Liver (tissue), 9 donors: ENCODE results near the gene TMTC2. TPM values are rescaled to one million over a fixed set of nuclear protein-coding genes. Genes with fewer than 3 reads are reported as not detected.

ENCODE experiments used
- DNase-seq: peaks from one replicate; pipeline ENCODE4 v3.0.0-alpha.2; 2017; ENCODE audit warnings: low spot score
- H3K27ac ChIP-seq, 2 donors: one replicate each; pipeline ENCODE4 v1.7.0; 2013; ENCODE audit warnings: inconsistent platforms in 2 of 2, low read length in 2 of 2, control low read depth in 1 of 2, low read depth in 1 of 2, mild to moderate bottlenecking in 1 of 2
- H3K27me3 ChIP-seq, 4 donors: one replicate each; pipeline versions ENCODE4 v1.6.1 to v1.7.0; 2013; ENCODE audit warnings: low read length in 3 of 4, inconsistent platforms in 1 of 4, mild to moderate bottlenecking in 1 of 4, moderate library complexity in 1 of 4; ENCODE audit not compliant: control insufficient read depth in 4 of 4, insufficient read depth in 4 of 4
- H3K36me3 ChIP-seq, 4 donors: one replicate each; pipeline versions ENCODE4 v1.6.1 to v1.7.0; 2013; ENCODE audit warnings: low read length in 3 of 4, mild to moderate bottlenecking in 3 of 4, low read depth in 1 of 4, moderate library complexity in 1 of 4; ENCODE audit not compliant: control insufficient read depth in 4 of 4, insufficient read depth in 3 of 4
- H3K4me1 ChIP-seq, 4 donors: one replicate each; pipeline versions ENCODE4 v1.6.1 to v1.7.0; 2013; ENCODE audit warnings: low read length in 3 of 4, mild to moderate bottlenecking in 3 of 4, moderate library complexity in 1 of 4; ENCODE audit not compliant: control insufficient read depth in 4 of 4, insufficient read depth in 4 of 4
- H3K4me3 ChIP-seq, 3 donors: one replicate each; pipeline versions ENCODE4 v1.6.1 to v1.7.0; 2013; ENCODE audit warnings: low read length in 3 of 3, control low read depth in 1 of 3, low read depth in 1 of 3, mild to moderate bottlenecking in 1 of 3
- H3K9ac ChIP-seq, 2 donors: one replicate each; pipeline ENCODE4 v1.7.0; 2013; ENCODE audit warnings: low read length in 2 of 2, mild to moderate bottlenecking in 2 of 2, moderate library complexity in 2 of 2, control low read depth in 1 of 2, low read depth in 1 of 2
- H3K9me3 ChIP-seq, 4 donors: one replicate each; pipeline versions ENCODE4 v1.6.1 to v1.7.0; 2013; ENCODE audit warnings: low read length in 3 of 4; ENCODE audit not compliant: control insufficient read depth in 4 of 4
- FOXA1 ChIP-seq: IDR thresholded peaks from 2 replicates; pipeline ENCODE4 v1.6.1; 2016; ENCODE audit warnings: antibody characterized with exemption
- FOXA2 ChIP-seq: IDR thresholded peaks from 2 replicates; pipeline ENCODE4 v1.6.1; 2016; ENCODE audit warnings: antibody characterized with exemption
- GABPA ChIP-seq, 2 donors: IDR thresholded peaks in 1 of 2; conservative IDR thresholded peaks in 1 of 2; 2 replicates each; pipeline ENCODE4 v1.6.1; 2016; ENCODE audit warnings: antibody characterized with exemption in 2 of 2, mild to moderate bottlenecking in 1 of 2, moderate library complexity in 1 of 2
- HNF4A ChIP-seq, 2 donors: conservative IDR thresholded peaks; 2 replicates each; pipeline ENCODE4 v1.6.1; 2016; ENCODE audit warnings: antibody characterized with exemption in 2 of 2, mild to moderate bottlenecking in 2 of 2
- HNF4G ChIP-seq: IDR thresholded peaks from 2 replicates; pipeline ENCODE4 v1.6.1; 2016; ENCODE audit warnings: antibody characterized with exemption
- JUND ChIP-seq, 2 donors: IDR thresholded peaks; 2 replicates each; pipeline ENCODE4 v1.6.1; 2016; ENCODE audit warnings: antibody characterized with exemption in 2 of 2
- NR2F2 ChIP-seq: IDR thresholded peaks from 2 replicates; pipeline ENCODE4 v1.6.1; 2016; ENCODE audit warnings: antibody characterized with exemption
- RAD21 ChIP-seq, 2 donors: IDR thresholded peaks; 2 replicates each; pipeline ENCODE4 v1.6.1; 2016; ENCODE audit warnings: antibody characterized with exemption in 2 of 2, mild to moderate bottlenecking in 2 of 2
- REST ChIP-seq: IDR thresholded peaks from 2 replicates; pipeline ENCODE4 v1.6.1; 2016; ENCODE audit warnings: antibody characterized with exemption, mild to moderate bottlenecking
- RXRA ChIP-seq, 2 donors: IDR thresholded peaks; 2 replicates each; pipeline ENCODE4 v1.6.1; 2017 to 2018; ENCODE audit warnings: antibody characterized with exemption in 2 of 2, mild to moderate bottlenecking in 1 of 2
- TAF1 ChIP-seq: conservative IDR thresholded peaks from 2 replicates; pipeline ENCODE4 v1.6.1; 2016; ENCODE audit warnings: antibody characterized with exemption, mild to moderate bottlenecking
- YY1 ChIP-seq: IDR thresholded peaks from 2 replicates; pipeline ENCODE4 v1.6.1; 2016; ENCODE audit warnings: antibody characterized with exemption, mild to moderate bottlenecking
- ZBTB33 ChIP-seq: IDR thresholded peaks from 2 replicates; pipeline ENCODE4 v1.6.1; 2016; ENCODE audit warnings: antibody characterized with exemption
- WGBS: extraction: QIAGEN DNeasy Blood & Tissue Kit; methylation state at CpG from one replicate; pipeline ENCODE4 v1.1.7; 2013; 5-methylcytosine and 5-hydroxymethylcytosine counted together
- polyA plus RNA-seq, 2 donors: library from polyadenylated mRNA; stranded (reverse) in 1 of 2; unstranded in 1 of 2; fragments of 200-250 nt in 1 of 2; fragments of >200 nt in 1 of 2; fragmentation: Nextera tagmentation in 1 of 2; extraction: Ambion mirVana in 1 of 2; gene quantifications; one replicate each; pipeline versions ENCODE4 v1.2.1 to v1.2.3, GENCODE V29; 2013 to 2015
- total RNA-seq, 2 donors: library from RNA; depleted of rRNA; stranded (reverse); fragments of >200 nt; gene quantifications; one replicate each; pipeline ENCODE4 v1.2.3, GENCODE V29; 2014
- TF ChIP-seq, protein P1 (sequence below): fragments of 150-350 bp; IDR thresholded peaks from 2 replicates; pipeline ENCODE4 v1.5.1; 2017; ENCODE audit warnings: improper control_type of control experiment, low read depth, low read length; ENCODE audit not compliant: missing input control
- TF ChIP-seq, protein P2 (sequence below): IDR thresholded peaks from 2 replicates; pipeline ENCODE4 v1.6.1; 2016; ENCODE audit warnings: antibody characterized with exemption
- donor health status: healthy.
- donor health status: healthy.
- donor health status: healthy.
- donor health status: healthy.
- donor health status: healthy.

Gene TMTC2
- total and polyA plus RNA-seq, 4 donors: 0.36 to 3.0 (median 0.61) TPM

GRCh38 chr12:83018088-83018487 lies 331.4 kb downstream of the TMTC2 start:
- WGBS: 85% methylated on average over 4 of the region's 4 CpGs
- H3K27me3 ChIP-seq: no peaks in the 10 kb centered on the region
- no peak overlapping the region for H3K4me3 ChIP-seq
- no peaks in the 10 kb centered on the region for H3K36me3 ChIP-seq
- no peak overlapping the region for H3K27ac ChIP-seq
- no peaks in the 10 kb centered on the region for H3K4me1 ChIP-seq
- no peaks in the 10 kb centered on the region for H3K9me3 ChIP-seq
- TF ChIP-seq NR2F2: no peak
- TF ChIP-seq JUND (IDR thresholded peaks at IDR 0.05): no peak
- no peak for TF ChIP-seq ZBTB33
- no peak for TF ChIP-seq TAF1
- no peak for TF ChIP-seq FOXA2
- no peak for DNase-seq
- no peak overlapping the region for H3K9ac ChIP-seq

- no peak for DNase-seq
- WGBS: 75% methylated on average over 7 of the region's 7 CpGs
- Histone ChIP-seq H3K27me3 (no peaks in the 10 kb centered on the region), H3K4me3 (no peak overlapping the region), H3K27ac (no peak overlapping the region), H3K9ac (no peak overlapping the region), H3K4me1 (no peaks in the 10 kb centered on the region), H3K9me3 (no peaks in the 10 kb centered on the region), H3K36me3 (no peaks in the 10 kb centered on the region)
- TF ChIP-seq JUND (IDR thresholded peaks at IDR 0.05) (no peak), HNF4G (no peak), REST (no peak), HNF4A (conservative IDR thresholded peaks at IDR 0.05) (no peak), RAD21 (IDR thresholded peaks at IDR 0.05) (no peak), NR2F2 (no peak), RXRA (IDR thresholded peaks at IDR 0.05) (no peak), TAF1 (no peak)
Measured at GRCh38 chr12:83027021-83027723, 340.5 kb downstream of the TMTC2 start.

DNA sequence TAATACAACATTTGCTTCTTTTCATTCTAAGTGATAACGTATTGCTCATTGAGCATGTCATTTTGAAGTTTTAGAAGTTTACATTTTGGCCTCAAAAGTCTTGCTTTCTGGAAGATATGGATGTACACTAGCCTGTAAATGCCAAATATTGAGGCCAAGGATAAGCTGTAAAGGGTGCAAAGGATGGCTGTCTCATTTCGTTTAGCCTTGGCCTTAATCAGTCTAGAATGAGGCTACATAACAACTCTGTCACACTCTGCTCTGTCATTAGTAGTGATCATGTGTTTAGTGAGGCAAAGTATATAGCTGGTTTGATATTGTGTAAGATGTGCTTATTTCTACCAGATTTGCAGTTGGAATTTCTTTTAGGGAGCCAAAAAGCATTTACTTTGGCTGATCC lies 344.5 kb downstream of the TMTC2 start:
- H3K9ac ChIP-seq: no peak overlapping the region
- no peak overlapping the region for H3K27ac ChIP-seq
- 62% methylated on average over 2 of the region's 2 CpGs for WGBS
- no peaks in the 10 kb centered on the region for H3K36me3 ChIP-seq
- H3K9me3 ChIP-seq: no peaks in the 10 kb centered on the region
- no peaks in the 10 kb centered on the region for H3K27me3 ChIP-seq
- no peak for DNase-seq
- H3K4me3 ChIP-seq: no peak overlapping the region
- H3K4me1 ChIP-seq: no peaks in the 10 kb centered on the region
- TF ChIP-seq HNF4G (no peak), FOXA1 (no peak), FOXA2 (no peak), YY1 (no peak), RAD21 (IDR thresholded peaks at IDR 0.05) (no peak), GABPA (IDR thresholded peaks at IDR 0.05 in 1 of 2, conservative IDR thresholded peaks at IDR 0.05 in 1 of 2) (no peak), RXRA (IDR thresholded peaks at IDR 0.05) (no peak), REST (no peak), JUND (IDR thresholded peaks at IDR 0.05) (no peak), NR2F2 (no peak)
- TF ChIP-seq, protein P1, sequence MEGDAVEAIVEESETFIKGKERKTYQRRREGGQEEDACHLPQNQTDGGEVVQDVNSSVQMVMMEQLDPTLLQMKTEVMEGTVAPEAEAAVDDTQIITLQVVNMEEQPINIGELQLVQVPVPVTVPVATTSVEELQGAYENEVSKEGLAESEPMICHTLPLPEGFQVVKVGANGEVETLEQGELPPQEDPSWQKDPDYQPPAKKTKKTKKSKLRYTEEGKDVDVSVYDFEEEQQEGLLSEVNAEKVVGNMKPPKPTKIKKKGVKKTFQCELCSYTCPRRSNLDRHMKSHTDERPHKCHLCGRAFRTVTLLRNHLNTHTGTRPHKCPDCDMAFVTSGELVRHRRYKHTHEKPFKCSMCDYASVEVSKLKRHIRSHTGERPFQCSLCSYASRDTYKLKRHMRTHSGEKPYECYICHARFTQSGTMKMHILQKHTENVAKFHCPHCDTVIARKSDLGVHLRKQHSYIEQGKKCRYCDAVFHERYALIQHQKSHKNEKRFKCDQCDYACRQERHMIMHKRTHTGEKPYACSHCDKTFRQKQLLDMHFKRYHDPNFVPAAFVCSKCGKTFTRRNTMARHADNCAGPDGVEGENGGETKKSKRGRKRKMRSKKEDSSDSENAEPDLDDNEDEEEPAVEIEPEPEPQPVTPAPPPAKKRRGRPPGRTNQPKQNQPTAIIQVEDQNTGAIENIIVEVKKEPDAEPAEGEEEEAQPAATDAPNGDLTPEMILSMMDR: no peak
- TF ChIP-seq, protein P2, sequence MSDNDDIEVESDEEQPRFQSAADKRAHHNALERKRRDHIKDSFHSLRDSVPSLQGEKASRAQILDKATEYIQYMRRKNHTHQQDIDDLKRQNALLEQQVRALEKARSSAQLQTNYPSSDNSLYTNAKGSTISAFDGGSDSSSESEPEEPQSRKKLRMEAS: no peak
